Neural progenitor cell (in vitro differentiated cells): ENCODE data around the gene TMEM45B. TPM values are rescaled to one million over a fixed set of nuclear protein-coding genes. Genes with fewer than 3 reads are reported as not detected.
A peak's percentile ranks its signal among the peaks of the same experiment; 100 is the strongest.
"Not testable (repeated sequence)": the region's sequence is repeated elsewhere in the genome, so short reads cannot be mapped to it uniquely, and the experiment has no call there.

ENCODE experiments used
- DNase-seq: peaks from one replicate; pipeline ENCODE4 v3.0.0-alpha.2; 2016; ENCODE audit warnings: low spot score
- H2AFZ ChIP-seq: fragments of 200-600 bp; sonication (generic); replicated peaks from 2 replicates; pipeline ENCODE4 v1.6.1; 2016; ENCODE audit warnings: antibody characterized with exemption
- H3F3A ChIP-seq: fragments of 200-600 bp; sonication (generic); 2 replicates; pipeline ENCODE4 v1.6.1; 2016; ENCODE audit warnings: antibody characterized with exemption, low read depth
- H3K27ac ChIP-seq: fragments of 200-600 bp; sonication (generic); 2 replicates; pipeline ENCODE4 v1.5.1; 2016; ENCODE audit warnings: mild to moderate bottlenecking
- H3K27me3 ChIP-seq: fragments of 200-600 bp; sonication (generic); 2 replicates; pipeline ENCODE4 v1.6.1; 2016; ENCODE audit warnings: mild to moderate bottlenecking, moderate library complexity
- H3K36me3 ChIP-seq: fragments of 200-600 bp; sonication (generic); 2 replicates; pipeline ENCODE4 v1.5.1; 2016
- H3K4me1 ChIP-seq: fragments of 200-600 bp; sonication (generic); 2 replicates; pipeline ENCODE4 v1.6.1; 2016; ENCODE audit warnings: mixed run types
- H3K4me2 ChIP-seq: fragments of 200-600 bp; sonication (generic); 2 replicates; pipeline ENCODE4 v1.6.1; 2016
- H3K4me3 ChIP-seq: fragments of 200-600 bp; sonication (generic); 2 replicates; pipeline ENCODE4 v1.5.1; 2016
- H3K79me2 ChIP-seq: fragments of 200-600 bp; sonication (generic); 2 replicates; pipeline ENCODE4 v1.6.1; 2016; ENCODE audit warnings: low read depth
- H3K9ac ChIP-seq: fragments of 200-600 bp; sonication (generic); 2 replicates; pipeline ENCODE4 v1.6.1; 2016
- H3K9me3 ChIP-seq: fragments of 200-600 bp; sonication (generic); 2 replicates; pipeline ENCODE4 v1.5.1; 2016; ENCODE audit warnings: low read depth
- H4K20me1 ChIP-seq: fragments of 200-600 bp; sonication (generic); 2 replicates; pipeline ENCODE4 v1.6.1; 2016; ENCODE audit warnings: low read depth
- H3K27ac Mint-ChIP-seq: 3 replicates; pipeline ENCODE4 v1.8.0; 2021; ENCODE audit warnings: mixed read lengths
- H3K27me3 Mint-ChIP-seq: 2 replicates; pipeline ENCODE4 v1.8.0; 2022; ENCODE audit warnings: low read depth, mild to moderate bottlenecking, inconsistent platforms, moderate library complexity, mixed read lengths; ENCODE audit not compliant: insufficient read depth
- H3K36me3 Mint-ChIP-seq: 3 replicates; pipeline ENCODE4 v1.8.0; 2021; ENCODE audit warnings: mixed read lengths
- H3K4me1 Mint-ChIP-seq: 3 replicates; pipeline ENCODE4 v1.8.0; 2021; ENCODE audit warnings: mixed read lengths
- H3K4me3 Mint-ChIP-seq: 3 replicates; pipeline ENCODE4 v1.8.0; 2021; ENCODE audit warnings: mild to moderate bottlenecking, moderate library complexity, mixed read lengths
- H3K9me3 Mint-ChIP-seq: 3 replicates; pipeline ENCODE4 v1.8.0; 2020; ENCODE audit warnings: mixed read lengths
- CTCF ChIP-seq: fragments of 200-600 bp; sonication (generic); IDR thresholded peaks from 2 replicates; pipeline ENCODE4 v1.5.1; 2017; ENCODE audit warnings: antibody characterized with exemption, mild to moderate bottlenecking
- EZH2 ChIP-seq: fragments of 200-600 bp; sonication (generic); IDR thresholded peaks from 2 replicates; pipeline ENCODE4 v1.6.1; 2017; ENCODE audit warnings: antibody characterized with exemption, mild to moderate bottlenecking, moderate library complexity
- EZH2phosphoT487 ChIP-seq: fragments of 200-600 bp; sonication (generic); IDR thresholded peaks from 2 replicates; pipeline ENCODE4 v1.6.1; 2017; ENCODE audit warnings: antibody characterized with exemption
- total RNA-seq: library from RNA; depleted of rRNA; stranded (reverse); fragments of >200 nt; gene quantifications from 2 replicates; pipeline ENCODE4 v1.2.3, GENCODE V29; 2015; ENCODE audit warnings: low replicate concordance

TMEM45B gene
- total RNA-seq, 1 donor from 2014 or later = not detected

DNA sequence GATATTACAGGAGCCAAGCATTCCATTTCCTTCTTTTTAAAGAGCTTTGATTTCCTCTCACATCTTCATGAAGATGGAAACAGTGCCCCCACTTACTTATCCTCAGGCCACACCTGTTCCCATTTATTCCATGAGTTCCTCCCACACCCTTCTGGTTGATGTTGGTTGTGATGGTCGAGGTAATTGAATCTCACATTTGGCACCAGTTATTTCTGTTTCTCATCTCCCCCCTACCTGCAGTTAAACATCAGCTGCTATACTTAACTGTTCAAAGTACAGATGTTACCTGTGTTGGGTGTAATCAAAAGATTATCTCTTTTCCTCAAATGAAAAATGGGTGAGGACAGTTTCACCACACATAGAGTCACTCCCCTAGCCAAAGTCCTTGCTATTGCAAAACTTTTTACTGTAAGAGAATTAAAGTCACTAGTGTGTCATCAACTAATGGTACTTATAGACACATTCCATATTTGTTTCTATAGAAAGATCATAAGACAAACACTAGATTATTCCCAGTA lies 1.9 kb downstream of the TMEM45B start:
- TF ChIP-seq EZH2phosphoT487 = no peak
- TF ChIP-seq CTCF = no peak
- no peak for TF ChIP-seq EZH2
- no peak overlapping the region for H3K9ac ChIP-seq
- H3K36me3 Mint-ChIP-seq = no peaks in the 10 kb centered on the region
- H3K27me3 Mint-ChIP-seq = peaks cover 7% of the 10 kb centered on the region
- H3K27ac ChIP-seq = no peak overlapping the region
- H2AFZ ChIP-seq = no peak overlapping the region
- H3K36me3 ChIP-seq = no peaks in the 10 kb centered on the region
- H3K4me3 Mint-ChIP-seq = no peak overlapping the region
- no peaks in the 10 kb centered on the region for H3F3A ChIP-seq
- H3K79me2 ChIP-seq = no peaks in the 10 kb centered on the region
- H3K4me3 ChIP-seq = no peak overlapping the region
- no peaks in the 10 kb centered on the region for H3K9me3 ChIP-seq
- peaks cover 67% of the 10 kb centered on the region for H3K27me3 ChIP-seq
- no peaks in the 10 kb centered on the region for H3K4me1 Mint-ChIP-seq
- no peaks in the 10 kb centered on the region for H3K4me1 ChIP-seq
- no peaks in the 10 kb centered on the region for H4K20me1 ChIP-seq
- no peak overlapping the region for H3K27ac Mint-ChIP-seq
- H3K4me2 ChIP-seq = no peak overlapping the region
- no peak for DNase-seq
- H3K9me3 Mint-ChIP-seq = peaks cover 3% of the 10 kb centered on the region

GRCh38 chr11:129818236-129818635 lies 2.6 kb downstream of the TMEM45B start:
- not testable (repeated sequence) for H3K79me2 ChIP-seq, H3K9me3 ChIP-seq, H3K4me2 ChIP-seq, H3K9me3 Mint-ChIP-seq, DNase-seq, H3K4me1 Mint-ChIP-seq, H3K27ac Mint-ChIP-seq, H3K4me1 ChIP-seq, H3K4me3 ChIP-seq, H3K9ac ChIP-seq, H3K27ac ChIP-seq, H3K4me3 Mint-ChIP-seq, H3F3A ChIP-seq, H3K36me3 Mint-ChIP-seq, H3K27me3 Mint-ChIP-seq, H2AFZ ChIP-seq, H4K20me1 ChIP-seq, H3K36me3 ChIP-seq
- H3K27me3 ChIP-seq = peaks cover 64% of the 10 kb centered on the region

DNA sequence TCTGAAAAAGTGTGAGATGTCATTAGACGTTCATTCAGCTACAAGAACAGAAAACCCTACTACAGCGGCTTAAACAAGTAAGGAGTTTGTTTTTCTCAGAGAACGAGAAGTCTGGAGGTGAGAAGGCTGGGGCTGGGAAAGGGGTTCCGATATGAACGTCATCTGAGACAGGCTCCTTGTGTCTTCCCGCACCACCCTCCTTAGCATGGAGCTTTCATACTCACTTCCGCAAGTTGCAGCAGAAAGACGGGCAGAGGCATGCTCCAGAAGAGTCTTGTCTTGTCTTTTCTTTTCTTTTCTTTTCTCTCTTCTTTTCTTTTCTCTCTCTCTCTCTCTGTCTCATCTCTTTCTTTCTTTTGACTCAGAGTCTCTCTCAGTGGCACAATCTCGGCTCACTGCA lies 3.6 kb downstream of the TMEM45B start:
- H3K36me3 Mint-ChIP-seq = no peaks in the 10 kb centered on the region
- no peak overlapping the region for H3K9ac ChIP-seq

DNA sequence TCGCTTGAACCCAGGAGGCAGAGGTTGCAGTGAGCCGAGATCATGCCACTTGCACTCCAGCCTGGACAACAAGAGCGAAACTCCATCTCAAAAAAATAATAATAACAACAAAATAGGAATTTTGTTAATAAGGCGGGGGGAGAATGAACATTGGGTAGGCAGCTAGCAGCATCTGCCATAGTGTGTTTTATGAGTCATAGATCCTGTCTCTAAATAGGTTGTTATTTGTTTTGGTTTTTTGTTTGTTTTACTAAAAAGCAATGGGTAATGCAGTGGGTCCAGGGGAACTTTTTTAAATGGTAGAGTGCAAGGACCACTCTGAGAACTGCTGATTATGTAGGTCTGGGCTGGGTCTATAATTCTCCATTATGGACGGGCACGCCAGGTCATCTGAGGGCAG lies 4.6 kb downstream of the TMEM45B start:
- not testable (repeated sequence) for H3F3A ChIP-seq, H3K4me1 ChIP-seq, H3K27ac ChIP-seq, H3K36me3 Mint-ChIP-seq, H3K27me3 Mint-ChIP-seq, H3K79me2 ChIP-seq, H3K4me3 Mint-ChIP-seq, H3K27ac Mint-ChIP-seq, H3K4me2 ChIP-seq, H3K4me3 ChIP-seq, H3K9me3 ChIP-seq, H2AFZ ChIP-seq, H3K4me1 Mint-ChIP-seq, H3K9me3 Mint-ChIP-seq, H4K20me1 ChIP-seq, H3K36me3 ChIP-seq, DNase-seq, H3K9ac ChIP-seq
- peaks cover 44% of the 10 kb centered on the region for H3K27me3 ChIP-seq

More for the DNA sequence above, 3.6 kb downstream of the TMEM45B start:
- no peaks in the 10 kb centered on the region for H3K79me2 ChIP-seq
- no peak overlapping the region for H3K4me2 ChIP-seq
- H3K4me3 ChIP-seq = no peak overlapping the region
- no peak overlapping the region for H3K27ac Mint-ChIP-seq
- H3K27me3 Mint-ChIP-seq = peaks cover 5% of the 10 kb centered on the region
- H3K4me1 ChIP-seq = no peaks in the 10 kb centered on the region
- no peaks in the 10 kb centered on the region for H4K20me1 ChIP-seq
- no peak overlapping the region for H3K27ac ChIP-seq
- H3K9me3 Mint-ChIP-seq = no peaks in the 10 kb centered on the region
- no peak overlapping the region for H3K4me3 Mint-ChIP-seq
- TF ChIP-seq CTCF = no peak
- TF ChIP-seq EZH2phosphoT487 = no peak
- TF ChIP-seq EZH2 = no peak
- H3K4me1 Mint-ChIP-seq = no peaks in the 10 kb centered on the region
- H3F3A ChIP-seq = no peaks in the 10 kb centered on the region
- no peak overlapping the region for H2AFZ ChIP-seq
- H3K27me3 ChIP-seq = peaks cover 54% of the 10 kb centered on the region
- no peak for DNase-seq
- H3K9me3 ChIP-seq = no peaks in the 10 kb centered on the region
- no peaks in the 10 kb centered on the region for H3K36me3 ChIP-seq

DNA sequence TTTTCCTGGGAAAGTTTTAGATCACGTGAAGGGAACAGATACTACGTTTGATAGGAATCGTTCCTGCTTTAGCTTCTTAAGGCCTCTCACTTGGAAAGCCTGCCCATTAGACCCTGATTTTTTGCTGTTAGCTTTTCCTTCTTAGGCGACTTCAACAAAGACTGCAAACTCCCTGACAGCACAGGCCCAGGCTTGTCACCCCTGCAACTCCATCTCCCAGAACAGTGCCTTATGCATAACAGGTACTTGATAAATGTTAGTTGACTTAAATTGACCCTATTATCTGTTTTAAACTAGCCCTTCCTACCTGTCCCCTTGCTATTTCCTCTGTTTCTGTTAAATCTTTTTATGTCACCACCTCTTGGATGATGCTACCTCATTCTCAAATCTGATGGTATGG lies 7.6 kb downstream of the TMEM45B start:
- not testable (repeated sequence) for H3K4me1 Mint-ChIP-seq, H3K4me2 ChIP-seq, H3K9ac ChIP-seq, H3K36me3 Mint-ChIP-seq, H3K36me3 ChIP-seq, H3K9me3 ChIP-seq, H3K4me3 Mint-ChIP-seq, H3K9me3 Mint-ChIP-seq, H3F3A ChIP-seq, H3K27me3 Mint-ChIP-seq, DNase-seq, H3K27ac ChIP-seq, H3K27ac Mint-ChIP-seq, H3K79me2 ChIP-seq, H3K4me3 ChIP-seq, H3K4me1 ChIP-seq, H4K20me1 ChIP-seq
- peak overlapping the region; percentile 17 for H2AFZ ChIP-seq
- H3K27me3 ChIP-seq = peaks cover 13% of the 10 kb centered on the region

GRCh38 chr11:129823799-129824198 lies 8.2 kb downstream of the TMEM45B start:
- H3K4me1 Mint-ChIP-seq, H3K9ac ChIP-seq, H3K36me3 ChIP-seq, H3K4me3 Mint-ChIP-seq, H2AFZ ChIP-seq, H3K27me3 Mint-ChIP-seq, H3K79me2 ChIP-seq, H3K9me3 Mint-ChIP-seq, H3K27ac ChIP-seq, H3K9me3 ChIP-seq, H3K4me2 ChIP-seq, H3F3A ChIP-seq, H3K4me1 ChIP-seq, H3K27ac Mint-ChIP-seq, H3K4me3 ChIP-seq, H4K20me1 ChIP-seq, H3K27me3 ChIP-seq, H3K36me3 Mint-ChIP-seq, DNase-seq: not testable (repeated sequence)
